Body of pancreas (tissue), 4 donors: ENCODE measurements around the gene GJA5. TPM values are rescaled to one million over a fixed set of nuclear protein-coding genes. Genes with fewer than 3 reads are reported as not detected.
A peak's percentile ranks its signal among the peaks of the same experiment; 100 is the strongest.
"Not testable (repeated sequence)": the region's sequence is repeated elsewhere in the genome, so short reads cannot be mapped to it uniquely, and the experiment has no call there.

ENCODE experiments used
- ATAC-seq: fragments of 150-250 bp; one replicate; pipeline ENCODE4 v1.9.1; 2016
- DNase-seq, 4 donors: peaks; one replicate each; pipeline ENCODE4 v3.0.0-alpha.2; 2019
- H3K27ac ChIP-seq, 4 donors: fragments of 200-600 bp; sonication (generic); 1 replicate in 3 of 4; 2 replicates in 1 of 4; pipeline versions ENCODE4 v1.5.1 to v1.6.1; 2016 to 2019; ENCODE audit warnings: mild to moderate bottlenecking in 1 of 4, mixed read lengths in 1 of 4, moderate library complexity in 1 of 4
- H3K27me3 ChIP-seq, 2 donors: fragments of 200-600 bp; sonication (generic); one replicate each; pipeline ENCODE4 v1.6.0; 2016; ENCODE audit warnings: mild to moderate bottlenecking in 1 of 2
- H3K36me3 ChIP-seq, 2 donors: fragments of 200-600 bp; sonication (generic); replicated peaks in 1 of 2; 2 replicates each; pipeline ENCODE4 v1.5.1; 2016; ENCODE audit warnings: low read depth in 2 of 2; ENCODE audit not compliant: insufficient read depth in 1 of 2
- H3K4me1 ChIP-seq: fragments of 200-600 bp; sonication (generic); one replicate; pipeline ENCODE4 v1.6.0; 2016
- H3K4me3 ChIP-seq, 2 donors: fragments of 200-600 bp; sonication (generic); 1 replicate in 1 of 2; 2 replicates in 1 of 2; pipeline ENCODE4 v1.5.1; 2016 to 2019
- H3K9me3 ChIP-seq, 3 donors: fragments of 200-600 bp; sonication (generic); 1 replicate in 2 of 3; 2 replicates in 1 of 3; pipeline ENCODE4 v1.5.1; 2016
- POLR2A ChIP-seq, 3 donors: fragments of 450-650 bp; IDR thresholded peaks; one replicate each; pipeline ENCODE4 v1.6.1; 2016; ENCODE audit warnings: antibody characterized with exemption in 3 of 3, mild to moderate bottlenecking in 2 of 3
- WGBS, 2 donors: methylation state at CpG; one replicate each; pipeline ENCODE4 v1.1.5; 2017; 5-methylcytosine and 5-hydroxymethylcytosine counted together
- intact Hi-C: fragments of 100-400 bp; cut with DNase I; formaldehyde crosslinking; loops from one replicate; pipeline ENCODE4 v1.15.1; 2023
- total RNA-seq, 2 donors: library from RNA; depleted of rRNA; stranded (reverse); fragments of >200 nt; gene quantifications; one replicate each; pipeline ENCODE4 v1.1.0, GENCODE V29; 2016
- TF ChIP-seq, protein P1 (sequence below), 7 experiments: fragments of 450-650 bp in 4 of 7; fragments of 200-600 bp in 3 of 7; sonication (generic) in 3 of 7; IDR thresholded peaks; one replicate each; pipeline ENCODE4 v1.5.1; 2016 to 2019; ENCODE audit warnings: antibody characterized with exemption in 7 of 7

GJA5 gene
- total RNA-seq, 2 donors from 2014 or later: 0.99 to 8.8 TPM

DNA sequence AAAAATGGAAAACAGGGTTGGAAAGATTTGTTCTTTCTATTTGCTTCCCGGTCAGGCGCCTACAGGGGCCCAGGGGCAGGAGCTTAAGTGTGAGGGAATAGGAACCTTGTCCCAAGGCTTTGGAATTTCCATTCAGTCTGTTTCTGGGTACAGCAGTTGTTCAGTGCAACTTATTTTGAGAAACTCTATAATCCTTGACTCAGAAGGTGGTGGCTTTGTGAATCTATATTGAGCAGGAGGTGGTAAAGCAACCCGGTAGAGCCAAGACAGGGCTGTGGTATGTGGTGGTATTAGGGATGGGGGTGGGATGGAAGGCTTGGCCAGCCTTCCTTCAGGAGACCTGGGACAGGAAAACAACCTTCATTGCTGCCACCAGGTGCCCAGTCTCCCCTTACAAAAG is 20.0 kb downstream of the GJA5 start:
- ATAC-seq (no peak), DNase-seq (no peak)
- Histone ChIP-seq H3K9me3 (no peaks in the 10 kb centered on the region), H3K4me1 (peaks cover 2% of the 10 kb centered on the region), H3K36me3 (no peaks in the 10 kb centered on the region), H3K4me3 (no peak overlapping the region), H3K27me3 (no peaks in the 10 kb centered on the region), H3K27ac (no peak overlapping the region)
- WGBS, 2 donors: 89 to 95% methylated on average over 3 of the region's 3 CpGs
- TF ChIP-seq, protein P1, sequence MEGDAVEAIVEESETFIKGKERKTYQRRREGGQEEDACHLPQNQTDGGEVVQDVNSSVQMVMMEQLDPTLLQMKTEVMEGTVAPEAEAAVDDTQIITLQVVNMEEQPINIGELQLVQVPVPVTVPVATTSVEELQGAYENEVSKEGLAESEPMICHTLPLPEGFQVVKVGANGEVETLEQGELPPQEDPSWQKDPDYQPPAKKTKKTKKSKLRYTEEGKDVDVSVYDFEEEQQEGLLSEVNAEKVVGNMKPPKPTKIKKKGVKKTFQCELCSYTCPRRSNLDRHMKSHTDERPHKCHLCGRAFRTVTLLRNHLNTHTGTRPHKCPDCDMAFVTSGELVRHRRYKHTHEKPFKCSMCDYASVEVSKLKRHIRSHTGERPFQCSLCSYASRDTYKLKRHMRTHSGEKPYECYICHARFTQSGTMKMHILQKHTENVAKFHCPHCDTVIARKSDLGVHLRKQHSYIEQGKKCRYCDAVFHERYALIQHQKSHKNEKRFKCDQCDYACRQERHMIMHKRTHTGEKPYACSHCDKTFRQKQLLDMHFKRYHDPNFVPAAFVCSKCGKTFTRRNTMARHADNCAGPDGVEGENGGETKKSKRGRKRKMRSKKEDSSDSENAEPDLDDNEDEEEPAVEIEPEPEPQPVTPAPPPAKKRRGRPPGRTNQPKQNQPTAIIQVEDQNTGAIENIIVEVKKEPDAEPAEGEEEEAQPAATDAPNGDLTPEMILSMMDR (IDR thresholded peaks at IDR 0.05): no peak
- no peak for TF ChIP-seq POLR2A (IDR thresholded peaks at IDR 0.05)
- intact Hi-C loops: no loop called here

DNA sequence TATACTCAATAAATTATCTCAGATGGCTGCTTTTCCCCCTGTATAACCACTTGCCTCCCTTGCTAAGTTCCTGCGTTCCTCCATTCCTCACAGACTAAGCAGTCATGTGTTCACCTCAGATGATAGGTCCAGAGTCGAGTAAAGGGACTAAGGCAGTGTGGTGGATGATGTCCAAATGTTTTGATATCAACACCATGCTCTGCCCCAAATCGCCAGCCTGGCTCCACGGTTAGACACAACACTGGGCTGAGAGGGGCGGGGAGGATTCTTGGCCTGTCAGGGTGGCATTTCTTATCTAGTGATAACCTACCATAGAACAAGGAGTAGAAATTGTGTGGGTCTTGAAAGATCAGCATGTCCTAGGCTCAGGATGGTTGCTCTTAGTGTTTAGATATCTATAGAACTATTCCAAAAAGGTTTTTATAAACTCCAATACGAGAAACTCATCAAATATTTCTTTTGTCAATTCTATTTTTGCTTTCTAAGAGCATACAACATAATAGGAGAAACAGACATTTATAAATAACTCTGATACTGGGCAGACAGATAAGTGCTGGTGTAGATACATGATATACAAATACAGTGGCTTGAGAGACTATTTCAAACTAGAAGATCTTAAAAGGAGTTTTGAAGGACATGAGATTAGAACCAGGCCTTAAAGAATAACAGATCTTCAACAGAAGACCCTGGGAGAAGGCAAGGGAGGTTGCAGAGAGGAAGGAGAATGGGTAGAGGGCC is 21.5 kb downstream of the GJA5 start:
- Histone ChIP-seq H3K27me3 (no peaks in the 10 kb centered on the region), H3K36me3 (no peaks in the 10 kb centered on the region), H3K4me3 (no peak overlapping the region), H3K27ac (no peak overlapping the region), H3K9me3 (no peaks in the 10 kb centered on the region), H3K4me1 (peaks cover 17% of the 10 kb centered on the region)
- 76 to 88% methylated on average over 6 of the region's 6 CpGs for WGBS, 2 donors
- ATAC-seq (no peak), DNase-seq (no peak)
- intact Hi-C loops: no loop called here
- TF ChIP-seq POLR2A (IDR thresholded peaks at IDR 0.05): no peak
- TF ChIP-seq, protein P1 (IDR thresholded peaks at IDR 0.05): no peak

GRCh38 chr1:147738129-147738528 is 22.3 kb downstream of the GJA5 start:
- Histone ChIP-seq H3K36me3 (no peaks in the 10 kb centered on the region), H3K4me3 (no peak overlapping the region), H3K4me1 (peaks cover 19% of the 10 kb centered on the region), H3K9me3 (no peaks in the 10 kb centered on the region), H3K27me3 (no peaks in the 10 kb centered on the region), H3K27ac (no peak overlapping the region)
- no peak for ATAC-seq
- no peak for DNase-seq
- WGBS, 2 donors: 88 to 100% methylated on average over 2 of the region's 2 CpGs
- intact Hi-C loops: no loop called here
- TF ChIP-seq POLR2A (IDR thresholded peaks at IDR 0.05): no peak
- TF ChIP-seq, protein P1 (IDR thresholded peaks at IDR 0.05): no peak

DNA sequence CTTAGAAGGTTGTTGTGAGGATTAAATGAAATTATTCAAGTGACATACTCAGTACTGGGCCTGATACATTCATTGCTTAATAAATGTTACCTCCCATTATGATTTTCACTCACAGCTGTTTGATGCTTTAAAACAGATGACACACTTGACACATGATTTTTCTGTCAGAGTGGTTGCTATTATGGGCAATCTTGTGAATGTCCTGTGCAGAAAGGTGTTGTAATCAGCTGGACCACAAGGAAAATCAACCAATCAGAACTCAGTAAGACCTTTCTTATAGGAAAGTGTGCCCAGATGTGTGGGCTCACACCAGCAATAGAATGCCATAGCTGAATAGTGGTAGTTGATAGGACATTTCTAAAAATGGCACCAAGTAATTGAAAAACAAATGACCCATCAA is 23.5 kb downstream of the GJA5 start:
- H3K36me3 ChIP-seq: no peaks in the 10 kb centered on the region
- TF ChIP-seq, protein P1 (IDR thresholded peaks at IDR 0.05): no peak
- TF ChIP-seq POLR2A (IDR thresholded peaks at IDR 0.05): no peak
- ATAC-seq (no peak), DNase-seq (no peak)
- no peaks in the 10 kb centered on the region for H3K9me3 ChIP-seq
- H3K4me1 ChIP-seq: peaks cover 19% of the 10 kb centered on the region
- H3K27me3 ChIP-seq: no peaks in the 10 kb centered on the region
- no peak overlapping the region for H3K4me3 ChIP-seq
- no peak overlapping the region for H3K27ac ChIP-seq
- intact Hi-C loops: no loop called here

- H3K27me3 ChIP-seq: no peaks in the 10 kb centered on the region
- 88 to 92% methylated on average over 1 of the region's 1 CpG for WGBS, 2 donors
- H3K36me3 ChIP-seq: no peaks in the 10 kb centered on the region
- no peak for ATAC-seq
- TF ChIP-seq, protein P1 (IDR thresholded peaks at IDR 0.05): no peak
- no peak for TF ChIP-seq POLR2A (IDR thresholded peaks at IDR 0.05)
- intact Hi-C loops: no loop called here
- H3K4me3 ChIP-seq: no peak overlapping the region
- H3K27ac ChIP-seq: no peak overlapping the region
- no peaks in the 10 kb centered on the region for H3K9me3 ChIP-seq
- peaks cover 19% of the 10 kb centered on the region for H3K4me1 ChIP-seq
- DNase-seq: no peak
Measured at GRCh38 chr1:147735423-147735822, 25.0 kb downstream of the GJA5 start.

DNA sequence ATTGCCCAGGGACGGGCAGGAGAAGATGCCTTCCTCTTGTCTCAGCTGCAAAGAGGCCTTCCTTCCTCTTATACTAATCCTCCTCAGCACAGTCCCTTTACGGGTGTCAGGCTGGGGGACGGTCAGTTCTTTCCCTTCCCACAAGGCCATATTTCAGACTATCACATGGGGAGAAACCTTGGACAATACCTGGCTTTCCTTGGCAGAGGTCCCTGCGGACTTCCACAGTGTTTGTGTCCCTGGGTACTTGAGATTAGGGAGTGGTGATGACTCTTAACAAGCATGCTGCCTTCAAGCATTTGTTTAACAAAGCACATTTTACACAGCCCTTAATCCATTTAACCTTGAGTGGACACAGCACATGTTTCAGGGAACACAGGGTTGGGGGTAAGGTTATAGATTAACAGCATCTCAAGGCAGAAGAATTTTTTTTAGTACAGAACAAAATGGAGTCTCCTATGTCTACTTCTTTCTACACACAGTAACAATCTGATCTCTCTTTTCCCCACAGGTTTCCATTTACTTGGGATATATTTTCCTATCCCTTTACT is 26.0 kb downstream of the GJA5 start:
- Histone ChIP-seq H3K4me1 (peaks cover 19% of the 10 kb centered on the region), H3K27ac (peak overlapping the region in 3 of 4 donors; percentile 18 to 46 (median 45))
- H3K27me3 ChIP-seq, H3K4me3 ChIP-seq, intact Hi-C loops, ATAC-seq, H3K9me3 ChIP-seq, H3K36me3 ChIP-seq: not testable (repeated sequence)
- peak; percentile 64 to 80 (median 78) for DNase-seq
- WGBS, 2 donors: 41 to 46% methylated on average over 4 of the region's 4 CpGs
